K562 (cell line): ENCODE results near the gene CLCNKB. TPM values are rescaled to one million over a fixed set of nuclear protein-coding genes. Genes with fewer than 3 reads are reported as not detected.

Experiments used
- ATAC-seq: fragments of 200-7000 bp; cut with Tn5 transposase; 3 replicates; pipeline ENCODE4 v1.9.1; 2020; ENCODE audit warnings: moderate library complexity
- BruUV-seq: library from RNA; stranded (reverse); fragments of 400-500 nt; replicated peaks from 2 replicates; lab custom pipeline; 2021; lab: Mats Ljungman, UMichigan
- CTCF ChIA-PET: fragments of 300-600 bp; formaldehyde crosslinking; extraction: SDS; loops from one replicate; lab custom pipeline; 2021; ENCODE audit warnings: low intra/inter-chr PET ratio; lab: Yijun Ruan, JAX
- POLR2A ChIA-PET: fragments of 300-600, 350-650 bp; sonication (Branson Sonifier 250); formaldehyde crosslinking; extraction: SDS; loops from one replicate; lab custom pipeline; 2021; ENCODE audit warnings: antibody characterized with exemption, inconsistent platforms; lab: Yijun Ruan, JAX
- DNase-seq, 4 experiments: peaks; one replicate each; pipeline versions ENCODE4 v3.0.0 to v3.0.0-alpha.2; 2011 to 2018; ENCODE audit warnings: low spot score in 3 of 4, mixed read lengths in 3 of 4; ENCODE audit errors: extremely low read depth in 1 of 4
- FAIRE-seq: peaks from 2 replicates; lab custom pipeline; 2011; peaks lifted over from hg19 to GRCh38; lab: Jason Lieb, UNC
- H2AFZ ChIP-seq: 2 replicates; pipeline ENCODE4 v1.6.0; 2011; ENCODE audit warnings: low read depth, low read length, control low read depth, inconsistent platforms
- H3K27ac ChIP-seq: fragments of 200-600 bp; 3 replicates; pipeline ENCODE4 v1.8.0; 2011; ENCODE audit warnings: low read depth, mild to moderate bottlenecking, control low read depth, inconsistent platforms, low read length, moderate library complexity, mixed read lengths; ENCODE audit errors: extremely low read depth
- H3K27me3 ChIP-seq, 2 experiments: fragments of 300-600 bp in 1 of 2; 2 replicates in 1 of 2; 3 replicates in 1 of 2; pipeline versions ENCODE4 v1.6.0 to v1.8.0; 2011; ENCODE audit warnings: inconsistent platforms in 2 of 2, low read length in 2 of 2, mild to moderate bottlenecking in 1 of 2, mixed read lengths in 1 of 2, moderate library complexity in 1 of 2; ENCODE audit not compliant: control insufficient read depth in 2 of 2, insufficient read depth in 2 of 2
- H3K36me3 ChIP-seq: fragments of 300-600 bp; 3 replicates; pipeline ENCODE4 v1.8.0; 2011; ENCODE audit warnings: mild to moderate bottlenecking, low read length, inconsistent platforms; ENCODE audit not compliant: control insufficient read depth, insufficient read depth
- H3K4me1 ChIP-seq, 2 experiments: fragments of 200-600 bp in 1 of 2; replicated peaks in 1 of 2; 2 replicates in 1 of 2; 3 replicates in 1 of 2; pipeline versions ENCODE4 v1.5.1 to v1.8.0; 2011; ENCODE audit warnings: inconsistent platforms in 2 of 2, low read length in 2 of 2, mild to moderate bottlenecking in 1 of 2, mixed read lengths in 1 of 2, moderate library complexity in 1 of 2; ENCODE audit not compliant: control insufficient read depth in 2 of 2, insufficient read depth in 2 of 2
- H3K4me2 ChIP-seq: 2 replicates; pipeline ENCODE4 v1.6.1; 2011; ENCODE audit warnings: low read length, control low read depth, inconsistent platforms, mixed read lengths; ENCODE audit not compliant: insufficient read depth
- H3K4me3 ChIP-seq: fragments of 200-600 bp; sonication (generic), shearing (Covaris generic); 2 replicates; pipeline ENCODE4 v1.5.1; 2016; ENCODE audit warnings: control low read depth, inconsistent platforms
- H3K79me2 ChIP-seq: fragments of 200-600 bp; 3 replicates; pipeline ENCODE4 v1.8.0; 2011; ENCODE audit warnings: low read length, inconsistent platforms; ENCODE audit not compliant: control insufficient read depth, insufficient read depth
- H3K9ac ChIP-seq, 2 experiments: 2 replicates each; pipeline versions ENCODE4 v1.6.0 to v1.6.1; 2011; ENCODE audit warnings: low read depth in 2 of 2, low read length in 2 of 2, control low read depth in 1 of 2, inconsistent platforms in 1 of 2, mild to moderate bottlenecking in 1 of 2, mixed read lengths in 1 of 2; ENCODE audit not compliant: insufficient read depth in 1 of 2
- H3K9me1 ChIP-seq: one replicate; pipeline ENCODE4 v1.6.0; 2011; ENCODE audit warnings: inconsistent platforms, mild to moderate bottlenecking, low read length, moderate library complexity; ENCODE audit not compliant: control insufficient read depth, insufficient read depth
- H3K9me3 ChIP-seq: replicated peaks from 2 replicates; pipeline ENCODE4 v1.5.1; 2011; ENCODE audit warnings: low read depth, low read length, inconsistent platforms; ENCODE audit not compliant: control insufficient read depth, insufficient read depth
- H4K20me1 ChIP-seq: replicated peaks from 2 replicates; pipeline ENCODE4 v1.6.1; 2011; ENCODE audit warnings: low read length, inconsistent platforms, mixed read lengths; ENCODE audit not compliant: control insufficient read depth, insufficient read depth
- CHD1 ChIP-seq: fragments of 200-600 bp; sonication (generic); IDR thresholded peaks from one replicate; pipeline ENCODE4 v1.6.1; 2012; ENCODE audit warnings: mild to moderate bottlenecking, moderate library complexity, low read length, inconsistent platforms
- FOXK1 ChIP-seq: sonication (generic); formaldehyde crosslinking; IDR thresholded peaks from 2 replicates; pipeline ENCODE4 v1.8.0; 2022; ENCODE audit warnings: missing genetic modification reagents, mild to moderate bottlenecking, borderline replicate concordance
- HMGN3 ChIP-seq: IDR thresholded peaks from 2 replicates; pipeline ENCODE4 v1.6.1; 2011; ENCODE audit warnings: borderline replicate concordance, low read depth, mild to moderate bottlenecking, mixed read lengths, low read length; ENCODE audit not compliant: insufficient read length; ENCODE audit errors: extremely low read depth
- PCBP1 ChIP-seq: fragments of 200-400 bp; formaldehyde crosslinking; IDR thresholded peaks from 2 replicates; pipeline ENCODE4 v1.6.1; 2018; ENCODE audit warnings: mild to moderate bottlenecking, low read depth, low read length; ENCODE audit not compliant: poor library complexity, severe bottlenecking
- PKNOX1 ChIP-seq: fragments of 450-650 bp; IDR thresholded peaks from 2 replicates; pipeline ENCODE4 v1.6.1; 2016
- RBM22 ChIP-seq: fragments of 200-400 bp; formaldehyde crosslinking; IDR thresholded peaks from 2 replicates; pipeline ENCODE4 v1.6.1; 2018; ENCODE audit warnings: low read length, low read depth; ENCODE audit not compliant: poor library complexity, severe bottlenecking
- TOE1 ChIP-seq, 2 experiments: fragments of 450-650 bp in 1 of 2; sonication (generic) in 1 of 2; formaldehyde crosslinking in 1 of 2; IDR thresholded peaks; 2 replicates each; pipeline versions ENCODE4 v1.7.1 to v1.8.0; 2016 to 2022; ENCODE audit warnings: borderline replicate concordance in 2 of 2, mild to moderate bottlenecking in 2 of 2, antibody characterized with exemption in 1 of 2, inconsistent platforms in 1 of 2, low read depth in 1 of 2, missing genetic modification reagents in 1 of 2, moderate library complexity in 1 of 2
- ZFP91 ChIP-seq: sonication (generic); formaldehyde crosslinking; IDR thresholded peaks from 2 replicates; pipeline ENCODE4 v1.8.0; 2022; ENCODE audit warnings: mild to moderate bottlenecking, missing genetic modification reagents
- ZKSCAN8 ChIP-seq: fragments of 200-800 bp; sonication (Bioruptor generic); IDR thresholded peaks from 2 replicates; pipeline ENCODE4 v1.6.1; 2016; ENCODE audit warnings: missing genetic modification characterization, missing compliant biosample characterization
- ZNF282 ChIP-seq: sonication (generic); formaldehyde crosslinking; IDR thresholded peaks from 2 replicates; pipeline ENCODE4 v1.8.1; 2023; ENCODE audit warnings: missing genetic modification reagents
- ZNF75A ChIP-seq: fragments of 450-650 bp; formaldehyde crosslinking; IDR thresholded peaks from 2 replicates; pipeline ENCODE4 v1.4.0; 2020; ENCODE audit warnings: mild to moderate bottlenecking
- WGBS: fragments of 100-300 bp; shearing (Covaris generic); methylation state at CpG from one replicate; pipeline ENCODE4 v1.1.6; 2016; ENCODE audit warnings: low coverage, mixed read lengths; ENCODE audit not compliant: insufficient coverage; ENCODE audit errors: missing lambda C conversion rate; 5-methylcytosine and 5-hydroxymethylcytosine counted together
- in situ Hi-C: fragments of 300-500 bp; cut with MboI; formaldehyde crosslinking; loops from 4 replicates; pipeline ENCODE4 v1.15.0; 2018; ENCODE audit warnings: inconsistent platforms, mixed read lengths
- intact Hi-C: fragments of 100-400 bp; cut with micrococcal nuclease; formaldehyde crosslinking; loops from 2 replicates; pipeline ENCODE4 v1.14.2; 2022
- polyA plus RNA-seq, 8 experiments: library from polyadenylated mRNA; depleted of rRNA in 4 of 8; stranded (reverse) in 5 of 8; unstranded in 3 of 8; fragments of >200 nt; fragmentation: Nextera tagmentation in 2 of 8; fragmentation: Illumina TruSeq in 1 of 8; extraction: Ambion mirVana in 2 of 8; extraction: Trizol in 1 of 8; gene quantifications; 2 replicates each; pipeline versions ENCODE4 v1.2.1 to v1.2.3, GENCODE V29; 2011 to 2014; ENCODE audit warnings: inconsistent platforms in 1 of 8, missing spikeins in 1 of 8
- total RNA-seq, 7 experiments: library from RNA; depleted of rRNA in 6 of 7; stranded (reverse); fragments of >200 nt in 6 of 7; fragmentation: Illumina TruSeq in 2 of 7; extraction: Trizol in 2 of 7; gene quantifications; 2 replicates each; pipeline versions ENCODE4 v1.2.1 to v1.2.3, GENCODE V29; 2011 to 2021; ENCODE audit warnings: low replicate concordance in 1 of 7

CLCNKB gene
- total and polyA plus RNA-seq, 9 of the 15 experiments (the other 6 are each of a cell fraction or from before 2014, with no cell fraction given): 0.08 to 1.7 (median 0.64) TPM

- POLR2A ChIA-PET: interaction anchor here (0.6 to 1.6 kb wide), 5 partner anchors 8 to 290 kb away, joined by 3 to 4 read pairs (median 4); no protein-coding TSS in a partner anchor
- H2AFZ ChIP-seq: peak overlapping the region; percentile 82
- TF ChIP-seq FOXK1 (CRISPR knock-in tag) (no peak), ZKSCAN8 (CRISPR knock-in tag) (no peak), HMGN3 (peak; percentile 12), PKNOX1 (no peak), ZFP91 (CRISPR knock-in tag) (no peak), ZNF75A (CRISPR knock-in tag) (no peak), TOE1 (IDR thresholded peaks at IDR 0.05; ENCODE audit: borderline replicate concordance) (no peak), TOE1 (CRISPR knock-in tag; IDR thresholded peaks at IDR 0.05; ENCODE audit: borderline replicate concordance, low read depth) (no peak), CHD1 (no peak), ZNF282 (CRISPR knock-in tag) (no peak), PCBP1 (peak; percentile 78), RBM22 (no peak)
These were observed 29.3 kb downstream of the CLCNKB start for GRCh38 chr1:16072616-16073484.

More at GRCh38 chr1:16072616-16073484, 29.3 kb downstream of the CLCNKB start:
- in situ Hi-C loops (no loop called here), intact Hi-C loops (loop anchor here (5.0 kb wide), 1 partner anchor 66 kb away; no protein-coding TSS in a partner anchor)
- Histone ChIP-seq H3K27ac (no peak overlapping the region), H3K9me1 (no peaks in the 10 kb centered on the region), H3K9ac (peak overlapping the region; percentile 23 to 38; a peak in 3 of 4 replicates), H3K4me3 (peak overlapping the region; percentile 41), H3K9me3 (no peaks in the 10 kb centered on the region), H3K79me2 (no peaks in the 10 kb centered on the region), H3K4me2 (peak overlapping the region; percentile 65; the same call in 1 of the 2 replicates), H3K27me3 (peaks cover 6 to 28% of the 10 kb centered on the region in 2 experiments), H4K20me1 (no peaks in the 10 kb centered on the region), H3K4me1 (peaks cover 15 to 36% of the 10 kb centered on the region in 2 experiments; a peak in 4 of 5 replicates), H3K36me3 (no peaks in the 10 kb centered on the region)
- FAIRE-seq: no peak
- DNase-seq: peak in 2 of 4 experiments; percentile 80
- ATAC-seq: peak; percentile 37
- WGBS: 5% methylated on average over 19 of the region's 49 CpGs
- CTCF ChIA-PET: interaction anchor here (1.2 to 1.7 kb wide), 3 partner anchors 64 to 172 kb away, joined by 3 to 10 read pairs (median 3); no protein-coding TSS in a partner anchor
- BruUV-seq: no TSS peak
